ENCODE data around the gene MMP21.
A peak's percentile ranks its signal among the peaks of the same experiment; 100 is the strongest.

Gene MMP21

GRCh38 chr10:125762692-125763648 lies 12.7 kb downstream of the MMP21 start:
- DNase-seq, result no peak

GRCh38 chr10:125761961-125762360 lies 13.7 kb downstream of the MMP21 start:
- no peak for DNase-seq

- DNase-seq, result no peak
Measured at GRCh38 chr10:125757742-125758141, 17.9 kb downstream of the MMP21 start.

GRCh38 chr10:125756853-125757487 lies 18.7 kb downstream of the MMP21 start:
- no peak for DNase-seq

- DNase-seq, result no peak
Measured at GRCh38 chr10:125756196-125756595, 19.4 kb downstream of the MMP21 start.

GRCh38 chr10:125747417-125747816 lies 28.2 kb downstream of the MMP21 start:
- no peak for DNase-seq

GRCh38 chr10:125744909-125745308 lies 30.7 kb downstream of the MMP21 start:
- DNase-seq, result no peak

- peak; percentile 27 for DNase-seq
Measured at GRCh38 chr10:125742465-125742864, 33.2 kb downstream of the MMP21 start.

- no peak for DNase-seq
Measured at GRCh38 chr10:125739994-125740679, 35.5 kb downstream of the MMP21 start.

GRCh38 chr10:125738206-125738605 lies 37.4 kb downstream of the MMP21 start:
- DNase-seq, result no peak

GRCh38 chr10:125734823-125735222 lies 40.8 kb downstream of the MMP21 start:
- DNase-seq, result no peak

GRCh38 chr10:125734148-125734547 lies 41.5 kb downstream of the MMP21 start:
- DNase-seq, result no peak

- no peak for DNase-seq
Measured at GRCh38 chr10:125727436-125727835, 48.2 kb downstream of the MMP21 start.

- no peak for DNase-seq
Measured at GRCh38 chr10:125726914-125727313, 48.7 kb downstream of the MMP21 start.

- DNase-seq, result no peak
Measured at GRCh38 chr10:125722811-125723210, 52.8 kb downstream of the MMP21 start.

GRCh38 chr10:125721035-125721434 lies 54.6 kb downstream of the MMP21 start:
- no peak for DNase-seq

GRCh38 chr10:125720002-125720382 lies 55.6 kb downstream of the MMP21 start:
- no peak for DNase-seq

GRCh38 chr10:125719173-125720001 lies 56.2 kb downstream of the MMP21 start, which contains the start of gene EDRF1:
EDRF1 (plus strand) TSS chr10:125719709; CDS start chr10:125719808, 99 bp downstream.
- DNase-seq, result peak; percentile 99
